Smooth muscle cell (in vitro differentiated cells): ENCODE measurements around the gene HOXB8. TPM values are rescaled to one million over a fixed set of nuclear protein-coding genes. Genes with fewer than 3 reads are reported as not detected.

ENCODE experiments used
- DNase-seq: peaks from one replicate; lab custom pipeline; 2025; ENCODE audit not compliant: unreplicated experiment; lab: John Stamatoyannopoulos, UW
- H2AFZ ChIP-seq: fragments of 200-600 bp; sonication (generic); 2 replicates; pipeline ENCODE4 v1.6.0; 2016; ENCODE audit warnings: antibody characterized with exemption, low read depth, mild to moderate bottlenecking
- H3F3A ChIP-seq: fragments of 200-600 bp; sonication (generic); 2 replicates; pipeline ENCODE4 v1.6.0; 2017; ENCODE audit warnings: antibody characterized with exemption, low read depth
- H3K27ac ChIP-seq: fragments of 200-600 bp; sonication (generic); 2 replicates; pipeline ENCODE4 v1.5.1; 2016; ENCODE audit warnings: low read depth, mild to moderate bottlenecking
- H3K27me3 ChIP-seq: fragments of 200-600 bp; sonication (generic); 2 replicates; pipeline ENCODE4 v1.6.1; 2016; ENCODE audit warnings: low read depth, mild to moderate bottlenecking
- H3K36me3 ChIP-seq: fragments of 200-600 bp; sonication (generic); 2 replicates; pipeline ENCODE4 v1.5.1; 2016; ENCODE audit warnings: low read depth
- H3K4me1 ChIP-seq: fragments of 200-600 bp; sonication (generic); 2 replicates; pipeline ENCODE4 v1.5.1; 2016; ENCODE audit warnings: low read depth
- H3K4me2 ChIP-seq: fragments of 200-600 bp; sonication (generic); 2 replicates; pipeline ENCODE4 v1.6.0; 2016; ENCODE audit warnings: mild to moderate bottlenecking
- H3K4me3 ChIP-seq: fragments of 200-600 bp; sonication (generic); 2 replicates; pipeline ENCODE4 v1.5.1; 2016; ENCODE audit warnings: mild to moderate bottlenecking
- H3K79me2 ChIP-seq: fragments of 200-600 bp; sonication (generic); 2 replicates; pipeline ENCODE4 v1.6.0; 2016; ENCODE audit warnings: low read depth, mild to moderate bottlenecking
- H3K9ac ChIP-seq: fragments of 200-600 bp; sonication (generic); 2 replicates; pipeline ENCODE4 v1.6.0; 2016; ENCODE audit warnings: low read depth
- H3K9me3 ChIP-seq: fragments of 200-600 bp; sonication (generic); replicated peaks from 2 replicates; pipeline ENCODE4 v1.5.1; 2016; ENCODE audit warnings: low read depth
- H4K20me1 ChIP-seq: fragments of 200-600 bp; sonication (generic); 2 replicates; pipeline ENCODE4 v1.6.0; 2016; ENCODE audit warnings: low read depth
- WGBS: methylation state at CpG from one replicate; pipeline ENCODE4 v1.1.7; 2016; ENCODE audit warnings: low lambda C conversion rate; 5-methylcytosine and 5-hydroxymethylcytosine counted together
- polyA plus RNA-seq: library from polyadenylated mRNA; unstranded; fragments of >200 nt; fragmentation: Nextera tagmentation; extraction: Ambion mirVana; gene quantifications from 2 replicates; pipeline ENCODE4 v1.2.1, GENCODE V29; 2016
- total RNA-seq: library from RNA; depleted of rRNA; stranded (reverse); fragments of >200 nt; gene quantifications from 2 replicates; pipeline ENCODE4 v1.2.3, GENCODE V29; 2014
- TF ChIP-seq, protein P1 (sequence below): fragments of 200-600 bp; sonication (generic); IDR thresholded peaks from 2 replicates; pipeline ENCODE4 v1.5.1; 2017; ENCODE audit warnings: borderline replicate concordance, mild to moderate bottlenecking, antibody characterized with exemption; ENCODE audit not compliant: insufficient read depth, poor library complexity, severe bottlenecking

HOXB8 gene
- total and polyA plus RNA-seq, 2 experiments from 2014 or later: 0.94 to 2.0 TPM

DNA sequence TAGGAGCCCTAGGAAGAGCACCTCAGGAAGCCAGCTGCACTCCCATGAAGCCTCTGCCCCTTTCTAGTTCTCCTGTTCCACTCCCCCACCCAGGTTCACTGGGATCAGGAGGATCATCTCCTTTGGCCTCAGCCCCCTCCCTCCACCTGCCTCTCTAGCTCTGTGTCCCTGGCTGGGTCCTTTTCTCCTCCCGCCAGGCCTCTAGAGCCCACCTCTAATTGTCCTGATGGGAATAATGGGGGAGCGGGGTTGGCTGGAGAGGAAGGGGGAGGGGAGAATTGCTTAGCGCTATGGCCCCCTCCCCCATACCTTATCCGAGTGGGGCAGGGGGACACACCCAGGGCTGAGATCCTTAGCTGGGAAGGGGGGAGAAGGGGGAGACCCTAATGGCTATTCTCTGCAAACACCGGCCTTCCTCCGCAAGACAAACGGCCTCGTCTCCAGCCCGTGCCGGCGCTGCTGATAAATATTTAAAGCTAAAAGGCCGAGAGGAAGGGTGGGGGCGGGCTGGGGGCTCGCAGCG is 5.3 kb downstream of the HOXB8 start:
- peak overlapping the region; percentile 74 for H3K9ac ChIP-seq
- H3F3A ChIP-seq: peaks cover 5% of the 10 kb centered on the region
- no peaks in the 10 kb centered on the region for H4K20me1 ChIP-seq
- TF ChIP-seq, protein P1, sequence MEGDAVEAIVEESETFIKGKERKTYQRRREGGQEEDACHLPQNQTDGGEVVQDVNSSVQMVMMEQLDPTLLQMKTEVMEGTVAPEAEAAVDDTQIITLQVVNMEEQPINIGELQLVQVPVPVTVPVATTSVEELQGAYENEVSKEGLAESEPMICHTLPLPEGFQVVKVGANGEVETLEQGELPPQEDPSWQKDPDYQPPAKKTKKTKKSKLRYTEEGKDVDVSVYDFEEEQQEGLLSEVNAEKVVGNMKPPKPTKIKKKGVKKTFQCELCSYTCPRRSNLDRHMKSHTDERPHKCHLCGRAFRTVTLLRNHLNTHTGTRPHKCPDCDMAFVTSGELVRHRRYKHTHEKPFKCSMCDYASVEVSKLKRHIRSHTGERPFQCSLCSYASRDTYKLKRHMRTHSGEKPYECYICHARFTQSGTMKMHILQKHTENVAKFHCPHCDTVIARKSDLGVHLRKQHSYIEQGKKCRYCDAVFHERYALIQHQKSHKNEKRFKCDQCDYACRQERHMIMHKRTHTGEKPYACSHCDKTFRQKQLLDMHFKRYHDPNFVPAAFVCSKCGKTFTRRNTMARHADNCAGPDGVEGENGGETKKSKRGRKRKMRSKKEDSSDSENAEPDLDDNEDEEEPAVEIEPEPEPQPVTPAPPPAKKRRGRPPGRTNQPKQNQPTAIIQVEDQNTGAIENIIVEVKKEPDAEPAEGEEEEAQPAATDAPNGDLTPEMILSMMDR: no peak
- no peaks in the 10 kb centered on the region for H3K9me3 ChIP-seq
- peak overlapping the region; percentile 98 for H3K4me2 ChIP-seq
- DNase-seq: no peak
- peak overlapping the region; percentile 69 for H3K4me3 ChIP-seq
- H3K36me3 ChIP-seq: no peaks in the 10 kb centered on the region
- H2AFZ ChIP-seq: peak overlapping the region; percentile 80
- peaks cover 69% of the 10 kb centered on the region for H3K79me2 ChIP-seq
- peaks cover 11% of the 10 kb centered on the region for H3K27me3 ChIP-seq
- 5% methylated on average over 13 of the region's 15 CpGs for WGBS
- H3K27ac ChIP-seq: peak overlapping the region; percentile 79
- H3K4me1 ChIP-seq: peaks cover 7% of the 10 kb centered on the region

DNA sequence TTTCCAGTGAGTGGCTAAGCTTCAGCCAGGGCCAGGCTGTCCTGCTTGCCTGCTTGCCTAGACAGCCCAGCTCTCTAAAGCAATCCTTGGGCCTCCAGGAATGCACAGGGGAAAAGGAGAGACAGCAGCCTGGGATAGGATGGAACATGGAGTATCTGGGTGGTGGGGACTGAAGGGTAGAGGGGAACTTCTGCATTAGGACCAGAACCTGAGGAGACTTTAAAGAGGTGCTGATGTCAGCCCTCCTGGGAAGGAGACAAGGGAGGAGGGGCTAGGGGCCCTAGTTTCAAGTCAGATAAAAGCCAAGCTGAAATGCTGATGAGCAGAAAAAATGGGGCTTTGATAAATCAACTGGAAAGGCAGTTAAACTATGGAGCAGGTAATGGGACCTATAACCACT is 6.1 kb downstream of the HOXB8 start:
- no peak overlapping the region for H3K9ac ChIP-seq
- H3K36me3 ChIP-seq: no peaks in the 10 kb centered on the region
- H3K4me3 ChIP-seq: peak overlapping the region; percentile 69
- H2AFZ ChIP-seq: no peak overlapping the region
- peaks cover 5% of the 10 kb centered on the region for H3F3A ChIP-seq
- H3K27me3 ChIP-seq: peaks cover 5% of the 10 kb centered on the region
- peak overlapping the region; percentile 98 for H3K4me2 ChIP-seq
- no peak for DNase-seq
- peaks cover 7% of the 10 kb centered on the region for H3K4me1 ChIP-seq
- H3K79me2 ChIP-seq: peaks cover 71% of the 10 kb centered on the region
- peak overlapping the region; percentile 79 for H3K27ac ChIP-seq
- TF ChIP-seq, protein P1: no peak
- no peaks in the 10 kb centered on the region for H4K20me1 ChIP-seq
- H3K9me3 ChIP-seq: no peaks in the 10 kb centered on the region

GRCh38 chr17:48608494-48608834 is 6.6 kb downstream of the HOXB8 start:
- Histone ChIP-seq H3K4me3 (peak overlapping the region; percentile 69), H3K27ac (peak overlapping the region; percentile 79), H2AFZ (no peak overlapping the region), H4K20me1 (peaks cover 2% of the 10 kb centered on the region), H3K79me2 (peaks cover 71% of the 10 kb centered on the region), H3K4me1 (peaks cover 7% of the 10 kb centered on the region), H3K9ac (no peak overlapping the region), H3K36me3 (no peaks in the 10 kb centered on the region), H3K27me3 (no peaks in the 10 kb centered on the region), H3K4me2 (peak overlapping the region; percentile 98), H3K9me3 (no peaks in the 10 kb centered on the region), H3F3A (peaks cover 5% of the 10 kb centered on the region)
- WGBS: 84% methylated on average over 1 of the region's 1 CpG
- TF ChIP-seq, protein P1: no peak
- DNase-seq: no peak

DNA sequence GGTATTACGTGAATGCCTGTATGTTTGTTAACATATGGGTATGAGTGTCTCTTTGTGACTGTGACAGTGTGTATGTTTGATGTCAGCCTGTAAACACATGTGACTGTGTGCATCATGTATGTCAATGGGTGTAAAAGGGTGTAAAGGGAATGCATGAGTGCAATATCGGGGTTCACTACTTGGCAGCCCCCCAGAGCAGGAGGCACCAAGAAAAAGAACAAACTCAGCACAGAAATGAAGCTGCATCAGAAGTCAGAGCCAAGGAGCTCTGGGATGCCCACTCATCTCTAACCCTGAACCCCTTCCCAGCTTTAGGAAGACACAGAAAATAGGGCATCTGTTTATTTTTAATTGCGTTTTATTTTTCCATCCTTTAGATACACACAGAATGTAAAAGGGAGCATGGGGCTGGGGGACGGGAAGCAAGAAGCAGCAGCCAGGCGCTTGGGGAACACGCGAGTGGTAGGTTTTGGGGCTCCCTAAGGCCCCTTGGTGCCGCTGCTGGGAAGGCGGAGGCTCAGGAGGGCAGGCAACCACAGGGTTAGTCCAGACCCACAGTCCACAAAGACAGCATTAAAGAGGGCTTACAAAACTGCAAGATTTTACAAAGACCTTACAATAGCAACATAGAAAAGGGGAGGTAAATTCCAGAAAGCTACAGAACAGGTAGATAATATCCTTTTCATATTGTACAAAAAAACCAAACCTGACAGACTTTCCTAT is 8.0 kb downstream of the HOXB8 start:
- Histone ChIP-seq H2AFZ (no peak overlapping the region), H3K9ac (no peak overlapping the region), H4K20me1 (peaks cover 16% of the 10 kb centered on the region), H3K27ac (peak overlapping the region; percentile 54), H3F3A (peaks cover 11% of the 10 kb centered on the region), H3K4me1 (peaks cover 3% of the 10 kb centered on the region), H3K9me3 (no peaks in the 10 kb centered on the region), H3K79me2 (peaks cover 73% of the 10 kb centered on the region), H3K36me3 (no peaks in the 10 kb centered on the region), H3K4me3 (peak overlapping the region; percentile 22), H3K27me3 (peaks cover 3% of the 10 kb centered on the region), H3K4me2 (peak overlapping the region; percentile 98)
- 69% methylated on average over 9 of the region's 9 CpGs for WGBS
- TF ChIP-seq, protein P1: no peak
- DNase-seq: no peak
